HEK293 (cell line): ENCODE results near the gene NDUFB11.
"Not testable (repeated sequence)": the region's sequence is repeated elsewhere in the genome, so short reads cannot be mapped to it uniquely, and the experiment has no call there.

Experiments used
- CTCF ChIA-PET: fragments of 350-600 bp; formaldehyde crosslinking; extraction: SDS; loops from one replicate; lab custom pipeline; 2021; ENCODE audit warnings: antibody characterized with exemption; lab: Yijun Ruan, JAX
- POLR2A ChIA-PET: fragments of 300-600 bp; formaldehyde crosslinking; extraction: SDS; loops from one replicate; lab custom pipeline; 2020; ENCODE audit warnings: antibody characterized with exemption, inconsistent platforms; lab: Yijun Ruan, JAX
- H3K27ac ChIP-seq: fragments of 200-500 bp; sonication (Bioruptor generic); 2 replicates; pipeline ENCODE4 v1.5.1; 2014; ENCODE audit warnings: low read depth, low read length, control low read depth, inconsistent platforms; ENCODE audit errors: extremely low read depth
- H3K36me3 ChIP-seq, 2 experiments: fragments of 200-500 bp in 1 of 2; sonication (Bioruptor generic) in 1 of 2; 1 replicate in 1 of 2; 2 replicates in 1 of 2; pipeline ENCODE4 v1.5.1; 2014 to 2017; ENCODE audit warnings: inconsistent platforms in 2 of 2, low read length in 2 of 2; ENCODE audit not compliant: control insufficient read depth in 2 of 2, insufficient read depth in 1 of 2
- H3K4me1 ChIP-seq: fragments of 200-500 bp; sonication (Bioruptor generic); 2 replicates; pipeline ENCODE4 v1.5.1; 2014; ENCODE audit warnings: mild to moderate bottlenecking, low read length, inconsistent platforms; ENCODE audit not compliant: control insufficient read depth, insufficient read depth
- H3K4me3 ChIP-seq: 2 replicates; pipeline ENCODE4 v1.5.1; 2011; ENCODE audit warnings: low read depth, mild to moderate bottlenecking, control low read depth, low read length, moderate library complexity
- H3K9me3 ChIP-seq: fragments of 200-500 bp; sonication (Bioruptor generic); 2 replicates; pipeline ENCODE4 v1.5.1; 2014; ENCODE audit warnings: low read depth, low read length, inconsistent platforms; ENCODE audit not compliant: control insufficient read depth, insufficient read depth
- KLF9 ChIP-seq: fragments of 450-650 bp; formaldehyde crosslinking; IDR thresholded peaks from 2 replicates; pipeline ENCODE4 v1.5.1; 2016; ENCODE audit warnings: missing biosample characterization, missing genetic modification characterization, low read depth
- ZNF121 ChIP-seq: fragments of 450-650 bp; formaldehyde crosslinking; IDR thresholded peaks from 2 replicates; pipeline ENCODE4 v1.5.1; 2016; ENCODE audit warnings: missing biosample characterization, missing genetic modification characterization
- ZNF138 ChIP-seq: fragments of 450-650 bp; formaldehyde crosslinking; IDR thresholded peaks from 2 replicates; pipeline ENCODE4 v1.5.1; 2016; ENCODE audit warnings: missing biosample characterization, missing genetic modification characterization, borderline replicate concordance
- ZNF555 ChIP-seq: fragments of 450-650 bp; formaldehyde crosslinking; conservative IDR thresholded peaks from 2 replicates; pipeline ENCODE4 v1.5.1; 2017; ENCODE audit warnings: missing biosample characterization, mild to moderate bottlenecking, missing genetic modification characterization, inconsistent platforms
- ZNF610 ChIP-seq: fragments of 450-650 bp; formaldehyde crosslinking; IDR thresholded peaks from 2 replicates; pipeline ENCODE4 v1.5.1; 2016; ENCODE audit warnings: missing biosample characterization, missing genetic modification characterization, borderline replicate concordance
- TF ChIP-seq, protein P1 (sequence below): fragments of 450-650 bp; formaldehyde crosslinking; IDR thresholded peaks from 2 replicates; pipeline ENCODE4 v1.5.1; 2016; ENCODE audit warnings: missing biosample characterization, missing genetic modification characterization
- TF ChIP-seq, protein P2 (sequence below): fragments of 450-650 bp; formaldehyde crosslinking; IDR thresholded peaks from 2 replicates; pipeline ENCODE4 v1.5.1; 2016; ENCODE audit warnings: missing biosample characterization, missing genetic modification characterization
- TF ChIP-seq, protein P3 (sequence below): fragments of 450-650 bp; formaldehyde crosslinking; IDR thresholded peaks from 2 replicates; pipeline ENCODE4 v1.5.1; 2016; ENCODE audit warnings: missing biosample characterization, missing genetic modification characterization
- TF ChIP-seq, protein P4 (sequence below): fragments of 450-650 bp; formaldehyde crosslinking; IDR thresholded peaks from 2 replicates; pipeline ENCODE4 v1.5.1; 2016; ENCODE audit warnings: missing biosample characterization, missing genetic modification characterization, borderline replicate concordance

The NDUFB11 gene

DNA sequence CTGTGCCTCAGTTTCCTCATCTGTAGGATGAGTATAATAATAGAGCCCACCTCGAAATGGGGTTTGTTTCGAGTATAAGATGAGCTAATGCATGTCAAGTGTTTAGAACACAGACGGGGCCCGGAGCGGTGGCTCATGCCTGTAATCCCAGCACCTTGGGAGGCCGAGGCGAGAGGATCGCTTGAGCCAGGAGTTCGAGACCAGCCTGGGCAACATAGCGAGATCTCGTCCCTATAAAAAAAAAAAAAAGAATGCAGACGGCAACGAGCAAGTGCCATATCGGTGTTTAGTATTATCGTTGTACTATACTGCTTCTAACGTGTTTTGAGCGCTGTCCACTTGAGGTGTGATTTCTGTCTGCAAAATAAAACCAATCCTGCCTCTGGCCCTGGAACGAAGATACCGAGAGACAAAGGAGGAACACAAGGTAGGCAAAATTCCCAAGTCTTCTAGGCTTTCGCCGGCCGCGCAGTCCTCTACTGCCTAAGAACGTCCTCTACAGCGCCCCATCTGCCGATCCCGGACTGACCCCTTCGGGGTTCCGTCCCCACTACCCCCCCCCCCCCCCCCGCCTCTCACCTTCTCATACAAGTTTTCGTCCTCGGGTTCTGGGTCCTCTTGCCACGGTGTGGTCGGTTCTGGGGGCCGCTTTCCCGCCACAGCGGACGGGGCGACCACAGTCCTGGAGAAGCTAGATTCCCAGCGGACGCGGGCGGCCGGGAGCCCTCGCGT, 442 bp downstream of the NDUFB11 start:
- Histone ChIP-seq H3K27ac (peak overlapping the region; percentile 82), H3K4me3 (peak overlapping the region; percentile 74)
- POLR2A ChIA-PET: interaction anchor here (0.7 to 1.8 kb wide), 12 partner anchors 8 to 380 kb away, joined by 3 to 29 read pairs (median 5); partner anchors contain the start of genes CDK16, RP2 and USP11
- CTCF ChIA-PET: interaction anchor here (0.6 to 1.7 kb wide), 4 partner anchors 9 to 45 kb away, joined by 3 to 13 read pairs (median 4); no protein-coding TSS in a partner anchor
- TF ChIP-seq, protein P1, sequence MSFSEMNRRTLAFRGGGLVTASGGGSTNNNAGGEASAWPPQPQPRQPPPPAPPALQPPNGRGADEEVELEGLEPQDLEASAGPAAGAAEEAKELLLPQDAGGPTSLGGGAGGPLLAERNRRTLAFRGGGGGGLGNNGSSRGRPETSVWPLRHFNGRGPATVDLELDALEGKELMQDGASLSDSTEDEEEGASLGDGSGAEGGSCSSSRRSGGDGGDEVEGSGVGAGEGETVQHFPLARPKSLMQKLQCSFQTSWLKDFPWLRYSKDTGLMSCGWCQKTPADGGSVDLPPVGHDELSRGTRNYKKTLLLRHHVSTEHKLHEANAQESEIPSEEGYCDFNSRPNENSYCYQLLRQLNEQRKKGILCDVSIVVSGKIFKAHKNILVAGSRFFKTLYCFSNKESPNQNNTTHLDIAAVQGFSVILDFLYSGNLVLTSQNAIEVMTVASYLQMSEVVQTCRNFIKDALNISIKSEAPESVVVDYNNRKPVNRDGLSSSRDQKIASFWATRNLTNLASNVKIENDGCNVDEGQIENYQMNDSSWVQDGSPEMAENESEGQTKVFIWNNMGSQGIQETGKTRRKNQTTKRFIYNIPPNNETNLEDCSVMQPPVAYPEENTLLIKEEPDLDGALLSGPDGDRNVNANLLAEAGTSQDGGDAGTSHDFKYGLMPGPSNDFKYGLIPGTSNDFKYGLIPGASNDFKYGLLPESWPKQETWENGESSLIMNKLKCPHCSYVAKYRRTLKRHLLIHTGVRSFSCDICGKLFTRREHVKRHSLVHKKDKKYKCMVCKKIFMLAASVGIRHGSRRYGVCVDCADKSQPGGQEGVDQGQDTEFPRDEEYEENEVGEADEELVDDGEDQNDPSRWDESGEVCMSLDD (tag by site-specific recombination): 0 out of 2 replicates have a peak, but pooled peaks have one; percentile 13
- no peak for TF ChIP-seq ZNF138 (tag by site-specific recombination)
- TF ChIP-seq, protein P2, sequence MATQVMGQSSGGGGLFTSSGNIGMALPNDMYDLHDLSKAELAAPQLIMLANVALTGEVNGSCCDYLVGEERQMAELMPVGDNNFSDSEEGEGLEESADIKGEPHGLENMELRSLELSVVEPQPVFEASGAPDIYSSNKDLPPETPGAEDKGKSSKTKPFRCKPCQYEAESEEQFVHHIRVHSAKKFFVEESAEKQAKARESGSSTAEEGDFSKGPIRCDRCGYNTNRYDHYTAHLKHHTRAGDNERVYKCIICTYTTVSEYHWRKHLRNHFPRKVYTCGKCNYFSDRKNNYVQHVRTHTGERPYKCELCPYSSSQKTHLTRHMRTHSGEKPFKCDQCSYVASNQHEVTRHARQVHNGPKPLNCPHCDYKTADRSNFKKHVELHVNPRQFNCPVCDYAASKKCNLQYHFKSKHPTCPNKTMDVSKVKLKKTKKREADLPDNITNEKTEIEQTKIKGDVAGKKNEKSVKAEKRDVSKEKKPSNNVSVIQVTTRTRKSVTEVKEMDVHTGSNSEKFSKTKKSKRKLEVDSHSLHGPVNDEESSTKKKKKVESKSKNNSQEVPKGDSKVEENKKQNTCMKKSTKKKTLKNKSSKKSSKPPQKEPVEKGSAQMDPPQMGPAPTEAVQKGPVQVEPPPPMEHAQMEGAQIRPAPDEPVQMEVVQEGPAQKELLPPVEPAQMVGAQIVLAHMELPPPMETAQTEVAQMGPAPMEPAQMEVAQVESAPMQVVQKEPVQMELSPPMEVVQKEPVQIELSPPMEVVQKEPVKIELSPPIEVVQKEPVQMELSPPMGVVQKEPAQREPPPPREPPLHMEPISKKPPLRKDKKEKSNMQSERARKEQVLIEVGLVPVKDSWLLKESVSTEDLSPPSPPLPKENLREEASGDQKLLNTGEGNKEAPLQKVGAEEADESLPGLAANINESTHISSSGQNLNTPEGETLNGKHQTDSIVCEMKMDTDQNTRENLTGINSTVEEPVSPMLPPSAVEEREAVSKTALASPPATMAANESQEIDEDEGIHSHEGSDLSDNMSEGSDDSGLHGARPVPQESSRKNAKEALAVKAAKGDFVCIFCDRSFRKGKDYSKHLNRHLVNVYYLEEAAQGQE (tag by site-specific recombination): peak; percentile 44; the same call in 1 of the 2 replicates
- peak; percentile 68 for TF ChIP-seq ZNF121 (tag by site-specific recombination)
- no peak for TF ChIP-seq ZNF610
- TF ChIP-seq, all 188 proteins: peak for 3
- Histone ChIP-seq H3K4me1 (0 out of 2 replicates have a peak, but pooled peaks cover 3% of the 10 kb centered on the region), H3K9me3 (no peaks in the 10 kb centered on the region), H3K36me3 (peaks cover 1 to 41% of the 10 kb centered on the region in 2 experiments; a peak in 2 of 3 replicates)

DNA sequence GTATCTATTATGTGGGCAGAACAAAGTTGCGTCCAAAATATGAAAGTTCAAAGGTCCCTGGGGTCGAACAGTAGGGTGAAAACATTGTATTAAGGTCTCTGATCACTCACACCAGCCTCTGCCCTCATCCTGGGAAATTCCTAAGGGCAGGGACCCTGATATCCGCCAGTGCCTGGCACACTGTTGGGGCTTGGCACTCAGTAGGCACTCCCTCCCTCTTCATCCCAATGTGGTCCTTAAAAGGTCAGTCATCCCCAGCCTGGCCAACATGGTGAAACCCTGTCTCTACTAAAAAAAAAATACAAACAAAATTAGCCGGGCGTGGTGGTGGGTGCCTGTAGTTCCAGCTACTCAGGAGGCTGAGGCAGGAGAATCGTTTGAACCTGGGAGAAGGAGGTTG, 6.3 kb downstream of the NDUFB11 start:
- H3K4me1 ChIP-seq: no peaks in the 10 kb centered on the region
- CTCF ChIA-PET: no interaction called here
- TF ChIP-seq ZNF555: no peak
- 0 out of 2 replicates have a peak, but pooled peaks have one; percentile 9 for TF ChIP-seq ZNF121 (tag by site-specific recombination)
- POLR2A ChIA-PET: no interaction called here
- no peak overlapping the region for H3K27ac ChIP-seq
- no peak overlapping the region for H3K4me3 ChIP-seq
- peaks cover 0 to 24% of the 10 kb centered on the region in 2 experiments; a peak in 2 of 3 replicates for H3K36me3 ChIP-seq
- no peaks in the 10 kb centered on the region for H3K9me3 ChIP-seq

DNA sequence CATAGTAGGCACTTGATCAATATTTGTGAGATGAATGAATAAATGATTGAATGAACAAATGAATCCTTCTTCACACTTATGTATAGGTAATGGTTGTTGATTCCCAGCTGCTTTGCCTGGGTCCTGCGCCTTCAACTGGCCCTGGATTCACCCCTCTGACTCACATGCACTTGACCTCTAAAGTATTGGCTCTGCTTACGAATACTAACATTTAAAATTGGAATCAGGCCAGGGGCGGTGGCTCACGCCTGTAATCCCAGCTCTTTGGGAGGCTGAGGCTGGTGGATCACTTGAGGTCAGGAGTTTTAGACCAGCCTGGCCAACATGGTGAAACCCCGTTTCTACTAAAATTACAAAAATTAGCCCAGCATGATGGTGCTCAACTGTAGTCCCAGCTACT, 8.9 kb downstream of the NDUFB11 start:
- POLR2A ChIA-PET: interaction anchor here (0.7 to 1.6 kb wide), 2 partner anchors 9 to 247 kb away, joined by 3 to 10 read pairs; partner anchors contain the start of genes NDUFB11 and RBM10
- H3K9me3 ChIP-seq: not testable (repeated sequence)
- CTCF ChIA-PET: interaction anchor here (2.2 kb wide), 1 partner anchor 9 kb away, joined by 13 read pairs; the partner anchor contains the start of genes NDUFB11 and RBM10

DNA sequence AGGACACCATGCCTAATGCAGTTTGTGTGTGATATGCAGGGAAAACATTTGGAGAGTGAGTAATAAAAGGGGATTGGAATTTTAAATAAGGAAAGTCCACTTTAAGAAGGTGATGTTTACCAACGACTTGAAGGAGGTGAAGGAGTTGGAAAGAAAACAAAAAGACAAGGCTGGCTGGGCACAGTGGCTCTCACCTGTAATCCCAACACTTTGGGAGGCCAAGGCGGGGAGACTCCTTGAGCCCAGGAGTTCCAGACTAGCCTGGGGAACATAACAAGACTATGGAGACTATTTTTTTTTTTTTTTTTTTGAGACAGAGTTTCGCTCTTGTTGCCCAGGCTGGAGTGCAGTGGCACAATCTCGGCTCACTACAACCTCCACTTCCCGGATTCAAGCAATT, 11.0 kb downstream of the NDUFB11 start:
- H3K36me3 ChIP-seq: no peaks in the 10 kb centered on the region; a peak in 1 of 3 replicates
- H3K9me3 ChIP-seq: no peaks in the 10 kb centered on the region
- ChIA-PET CTCF (interaction anchor here (2.2 kb wide), 1 partner anchor 11 kb away, joined by 13 read pairs; the partner anchor contains the start of genes NDUFB11 and RBM10), POLR2A (interaction anchor here (0.6 to 1.4 kb wide), 3 partner anchors 11 to 1639 kb away, joined by 3 to 6 read pairs (median 4); partner anchors contain the start of genes NDUFB11 and RBM10)
- TF ChIP-seq, protein P3, sequence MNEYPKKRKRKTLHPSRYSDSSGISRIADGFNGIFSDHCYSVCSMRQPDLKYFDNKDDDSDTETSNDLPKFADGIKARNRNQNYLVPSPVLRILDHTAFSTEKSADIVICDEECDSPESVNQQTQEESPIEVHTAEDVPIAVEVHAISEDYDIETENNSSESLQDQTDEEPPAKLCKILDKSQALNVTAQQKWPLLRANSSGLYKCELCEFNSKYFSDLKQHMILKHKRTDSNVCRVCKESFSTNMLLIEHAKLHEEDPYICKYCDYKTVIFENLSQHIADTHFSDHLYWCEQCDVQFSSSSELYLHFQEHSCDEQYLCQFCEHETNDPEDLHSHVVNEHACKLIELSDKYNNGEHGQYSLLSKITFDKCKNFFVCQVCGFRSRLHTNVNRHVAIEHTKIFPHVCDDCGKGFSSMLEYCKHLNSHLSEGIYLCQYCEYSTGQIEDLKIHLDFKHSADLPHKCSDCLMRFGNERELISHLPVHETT: no peak
- TF ChIP-seq KLF9 (tag by site-specific recombination): no peak
- TF ChIP-seq, protein P4, sequence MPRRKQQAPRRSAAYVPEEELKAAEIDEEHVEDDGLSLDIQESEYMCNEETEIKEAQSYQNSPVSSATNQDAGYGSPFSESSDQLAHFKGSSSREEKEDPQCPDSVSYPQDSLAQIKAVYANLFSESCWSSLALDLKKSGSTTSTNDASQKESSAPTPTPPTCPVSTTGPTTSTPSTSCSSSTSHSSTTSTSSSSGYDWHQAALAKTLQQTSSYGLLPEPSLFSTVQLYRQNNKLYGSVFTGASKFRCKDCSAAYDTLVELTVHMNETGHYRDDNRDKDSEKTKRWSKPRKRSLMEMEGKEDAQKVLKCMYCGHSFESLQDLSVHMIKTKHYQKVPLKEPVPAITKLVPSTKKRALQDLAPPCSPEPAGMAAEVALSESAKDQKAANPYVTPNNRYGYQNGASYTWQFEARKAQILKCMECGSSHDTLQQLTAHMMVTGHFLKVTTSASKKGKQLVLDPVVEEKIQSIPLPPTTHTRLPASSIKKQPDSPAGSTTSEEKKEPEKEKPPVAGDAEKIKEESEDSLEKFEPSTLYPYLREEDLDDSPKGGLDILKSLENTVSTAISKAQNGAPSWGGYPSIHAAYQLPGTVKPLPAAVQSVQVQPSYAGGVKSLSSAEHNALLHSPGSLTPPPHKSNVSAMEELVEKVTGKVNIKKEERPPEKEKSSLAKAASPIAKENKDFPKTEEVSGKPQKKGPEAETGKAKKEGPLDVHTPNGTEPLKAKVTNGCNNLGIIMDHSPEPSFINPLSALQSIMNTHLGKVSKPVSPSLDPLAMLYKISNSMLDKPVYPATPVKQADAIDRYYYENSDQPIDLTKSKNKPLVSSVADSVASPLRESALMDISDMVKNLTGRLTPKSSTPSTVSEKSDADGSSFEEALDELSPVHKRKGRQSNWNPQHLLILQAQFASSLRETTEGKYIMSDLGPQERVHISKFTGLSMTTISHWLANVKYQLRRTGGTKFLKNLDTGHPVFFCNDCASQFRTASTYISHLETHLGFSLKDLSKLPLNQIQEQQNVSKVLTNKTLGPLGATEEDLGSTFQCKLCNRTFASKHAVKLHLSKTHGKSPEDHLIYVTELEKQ: no peak
- H3K27ac ChIP-seq: no peak overlapping the region
- no peaks in the 10 kb centered on the region for H3K4me1 ChIP-seq
- H3K4me3 ChIP-seq: no peak overlapping the region

More for the DNA sequence above, 8.9 kb downstream of the NDUFB11 start:
- H3K27ac ChIP-seq, H3K36me3 ChIP-seq, H3K4me3 ChIP-seq, H3K4me1 ChIP-seq: not testable (repeated sequence)
